ENCODE data around the gene COQ5. TPM values are rescaled to one million over a fixed set of nuclear protein-coding genes. Genes with fewer than 3 reads are reported as not detected.

The COQ5 gene
- total RNA-seq, 1 donor from 2014 or later: 19.0 TPM

DNA sequence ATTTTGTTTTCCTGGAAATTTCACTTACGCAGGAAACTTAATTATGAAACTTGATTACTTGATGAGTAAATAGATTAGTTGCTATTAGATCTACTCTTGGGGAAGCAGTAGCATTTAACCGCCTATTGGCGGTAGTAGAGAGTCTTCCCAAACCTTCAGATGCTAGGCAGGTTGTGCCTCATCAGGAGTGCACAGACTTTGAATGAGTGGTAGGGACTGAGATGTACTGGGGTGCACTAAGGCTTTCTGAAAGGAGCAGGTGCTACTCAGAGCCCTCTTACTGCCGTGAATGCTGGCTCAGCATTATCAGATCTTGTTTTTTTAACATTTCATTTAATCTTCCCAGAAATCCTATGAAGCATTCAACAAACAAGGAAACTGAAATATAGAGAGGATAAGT, 75.0 kb downstream of the COQ5 start:
- DNase-seq (ENCODE audit: low read depth in 2 of 2): peak; percentile 41 to 53

Other genes starting within 250 kb of the COQ5 start
- under 0.01 TPM in 2 replicates for gene RNU4-2, start 237.3 kb downstream of the COQ5 start, total RNA-seq
- under 0.01 TPM in 2 replicates for gene RNU4-1, start 235.9 kb downstream of the COQ5 start, total RNA-seq
- gene SIRT4, start 226.8 kb downstream of the COQ5 start, total RNA-seq: 0.87 and 3.2 TPM in 2 replicates
- not detected in 2 replicates for gene PLA2G1B, start 201.4 kb downstream of the COQ5 start, total RNA-seq
- not detected in 2 replicates for gene MSI1, start 160.0 kb downstream of the COQ5 start, total RNA-seq
- gene COX6A1, start 91.0 kb downstream of the COQ5 start, total RNA-seq: 494 and 598 TPM in 2 replicates
- gene TRIAP1, start 82.8 kb downstream of the COQ5 start, total RNA-seq: 26.0 and 30.5 TPM in 2 replicates
- gene GATC, start 82.7 kb downstream of the COQ5 start, total RNA-seq: 12.6 and 17.5 TPM in 2 replicates
- 220 and 239 TPM in 2 replicates for gene SRSF9, start 59.4 kb downstream of the COQ5 start, total RNA-seq
- 189 and 344 TPM in 2 replicates for gene DYNLL1, start 33.0 kb downstream of the COQ5 start, total RNA-seq
- 90.2 and 127 TPM in 2 replicates for gene RNF10, start 5.2 kb upstream of the COQ5 start, total RNA-seq
- 19.8 and 23.6 TPM in 2 replicates for gene POP5, start 52.2 kb upstream of the COQ5 start, total RNA-seq
- gene CABP1, start 111.5 kb upstream of the COQ5 start, total RNA-seq: under 0.01 TPM in 1 of 2 replicates, not detected in the other
- 27.4 and 32.0 TPM in 2 replicates for gene MLEC, start 158.0 kb upstream of the COQ5 start, total RNA-seq
- 13.5 and 14.3 TPM in 2 replicates for gene UNC119B, start 181.3 kb upstream of the COQ5 start, total RNA-seq
- 21.4 and 23.0 TPM in 2 replicates for gene ACADS, start 196.7 kb upstream of the COQ5 start, total RNA-seq